Glutamatergic neuron (in vitro differentiated cells): ENCODE measurements around the gene GDAP2. TPM values are rescaled to one million over a fixed set of nuclear protein-coding genes. Genes with fewer than 3 reads are reported as not detected.
A peak's percentile ranks its signal among the peaks of the same experiment; 100 is the strongest.

ENCODE experiments used
- DNase-seq: peaks from one replicate; pipeline ENCODE4 v3.0.0; 2022
- H3K27ac Mint-ChIP-seq: one replicate; pipeline ENCODE4 v1.8.0; 2020; ENCODE audit warnings: mild to moderate bottlenecking, mixed read lengths, inconsistent platforms; ENCODE audit not compliant: unreplicated experiment
- H3K27me3 Mint-ChIP-seq: one replicate; pipeline ENCODE4 v1.8.0; 2020; ENCODE audit warnings: mild to moderate bottlenecking, moderate library complexity, mixed read lengths, inconsistent platforms; ENCODE audit not compliant: unreplicated experiment
- H3K36me3 Mint-ChIP-seq: one replicate; pipeline ENCODE4 v1.8.0; 2020; ENCODE audit warnings: mild to moderate bottlenecking, mixed read lengths, inconsistent platforms; ENCODE audit not compliant: unreplicated experiment
- H3K4me1 Mint-ChIP-seq: one replicate; pipeline ENCODE4 v1.8.0; 2020; ENCODE audit warnings: mild to moderate bottlenecking, low read depth, mixed read lengths, inconsistent platforms; ENCODE audit not compliant: unreplicated experiment
- H3K4me3 Mint-ChIP-seq: one replicate; pipeline ENCODE4 v1.8.0; 2020; ENCODE audit warnings: mild to moderate bottlenecking, mixed read lengths, inconsistent platforms; ENCODE audit not compliant: unreplicated experiment
- H3K9me3 Mint-ChIP-seq: one replicate; pipeline ENCODE4 v1.8.0; 2020; ENCODE audit warnings: mild to moderate bottlenecking, moderate library complexity, mixed read lengths, inconsistent platforms; ENCODE audit not compliant: unreplicated experiment
- CTCF ChIP-seq: fragments of 200-600 bp; sonication (generic); IDR thresholded peaks from one replicate; pipeline ENCODE4 v1.5.0; 2021; ENCODE audit not compliant: partially characterized antibody, unreplicated experiment
- total RNA-seq: library from RNA; stranded (reverse); fragmentation: NEBNext Ultra II Directional; extraction: Animal tissue kit (Norgen Biotek cat#: 25700); gene quantifications from one replicate; pipeline ENCODE4 v1.2.1, GENCODE V29; 2021; ENCODE audit not compliant: unreplicated experiment

Gene GDAP2
- total RNA-seq, 1 donor from 2014 or later, result 34.0 TPM

DNA sequence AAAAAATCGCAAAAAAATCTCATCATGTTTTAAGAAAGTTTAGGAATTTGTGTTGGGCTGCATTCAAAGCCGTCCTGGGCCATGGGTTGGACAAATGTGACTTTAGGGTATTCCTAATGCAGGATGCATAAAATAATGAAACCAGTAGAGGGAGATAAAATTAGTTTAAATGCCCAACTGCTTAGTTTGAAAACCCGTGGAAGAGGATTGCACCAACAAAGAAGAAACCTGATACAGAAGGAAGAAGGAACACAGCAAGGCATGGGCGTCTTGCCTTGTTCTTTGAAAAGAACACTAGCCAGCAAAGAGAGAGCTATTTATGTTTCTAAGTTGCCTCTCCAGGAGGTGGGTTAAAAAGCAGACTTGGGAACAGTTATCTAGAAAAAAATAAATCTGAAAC lies 38.1 kb upstream of the GDAP2 start:
- no peaks in the 10 kb centered on the region for H3K4me1 Mint-ChIP-seq
- H3K9me3 Mint-ChIP-seq, result no peaks in the 10 kb centered on the region
- H3K4me3 Mint-ChIP-seq, result no peak overlapping the region
- H3K27ac Mint-ChIP-seq, result no peak overlapping the region
- TF ChIP-seq CTCF, result peak; percentile 24
- no peaks in the 10 kb centered on the region for H3K27me3 Mint-ChIP-seq
- DNase-seq, result no peak
- H3K36me3 Mint-ChIP-seq, result no peaks in the 10 kb centered on the region

GRCh38 chr1:117964290-117965038 lies 35.0 kb upstream of the GDAP2 start:
- no peaks in the 10 kb centered on the region for H3K36me3 Mint-ChIP-seq
- H3K27ac Mint-ChIP-seq, result no peak overlapping the region
- no peaks in the 10 kb centered on the region for H3K4me1 Mint-ChIP-seq
- H3K4me3 Mint-ChIP-seq, result no peak overlapping the region
- TF ChIP-seq CTCF, result no peak
- no peaks in the 10 kb centered on the region for H3K27me3 Mint-ChIP-seq
- H3K9me3 Mint-ChIP-seq, result no peaks in the 10 kb centered on the region
- no peak for DNase-seq

DNA sequence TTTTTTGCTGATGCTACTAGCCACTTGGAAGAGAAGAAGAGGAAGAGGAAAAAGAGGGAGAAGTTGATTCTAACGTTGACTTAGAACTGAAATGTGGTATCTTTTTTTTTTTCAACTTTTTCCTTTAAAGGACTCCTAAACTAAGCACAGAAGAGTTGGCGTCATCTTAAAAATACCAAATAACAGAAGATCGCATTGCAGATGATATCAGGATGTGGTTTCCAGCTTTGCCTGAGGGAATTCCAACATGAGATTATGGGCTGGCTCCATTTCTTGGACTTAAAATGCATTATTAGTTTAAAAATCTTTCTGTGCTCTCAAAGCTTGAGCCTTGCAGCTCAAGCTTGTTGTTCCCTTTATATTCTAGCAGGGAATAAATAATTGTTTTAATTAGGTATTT lies 29.9 kb upstream of the GDAP2 start:
- Mint-ChIP-seq H3K27ac (no peak overlapping the region), H3K27me3 (no peaks in the 10 kb centered on the region), H3K4me1 (no peaks in the 10 kb centered on the region), H3K36me3 (no peaks in the 10 kb centered on the region), H3K9me3 (no peaks in the 10 kb centered on the region), H3K4me3 (no peak overlapping the region)
- no peak for DNase-seq
- no peak for TF ChIP-seq CTCF

DNA sequence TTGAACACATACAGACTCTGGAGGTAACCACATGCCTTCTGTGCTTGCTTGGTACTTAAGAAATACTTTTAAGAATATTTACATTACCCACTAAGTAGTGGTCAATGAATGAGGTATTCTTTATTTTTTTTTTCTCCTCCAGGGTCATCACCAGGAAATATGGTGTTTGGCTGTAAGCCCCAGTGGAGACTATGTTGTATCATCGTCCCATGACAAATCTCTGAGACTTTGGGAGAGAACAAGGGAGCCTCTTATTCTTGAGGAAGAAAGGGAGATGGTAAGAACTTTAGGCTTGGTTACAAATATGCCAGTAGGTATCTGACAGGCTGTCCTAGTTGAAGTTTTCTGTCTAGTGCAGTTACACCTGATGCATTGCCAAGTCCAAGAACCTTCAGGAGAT lies 23.0 kb upstream of the GDAP2 start:
- Mint-ChIP-seq H3K36me3 (no peaks in the 10 kb centered on the region), H3K4me1 (no peaks in the 10 kb centered on the region), H3K27me3 (no peaks in the 10 kb centered on the region), H3K4me3 (no peak overlapping the region), H3K27ac (no peak overlapping the region), H3K9me3 (no peaks in the 10 kb centered on the region)
- TF ChIP-seq CTCF, result no peak
- no peak for DNase-seq

DNA sequence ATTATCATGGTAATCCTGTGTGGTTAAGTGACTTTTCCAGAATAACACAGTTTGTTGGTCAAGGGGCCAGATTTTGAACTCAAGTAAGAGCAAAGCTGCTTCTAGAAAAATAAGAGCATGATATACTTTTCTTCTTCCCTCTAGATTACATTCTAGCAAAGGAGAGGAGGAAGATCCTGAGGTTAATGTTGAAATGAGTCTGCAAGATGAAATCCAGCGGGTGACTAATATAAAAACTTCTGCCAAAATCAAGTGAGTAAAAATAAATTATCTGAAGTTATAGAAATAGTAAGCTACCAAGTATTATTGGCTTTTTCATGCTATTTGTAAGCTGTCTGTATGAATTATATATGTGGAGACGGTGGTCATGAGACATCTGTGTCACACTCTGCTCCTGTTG lies 12.9 kb upstream of the GDAP2 start:
- Mint-ChIP-seq H3K4me3 (no peak overlapping the region), H3K27me3 (no peaks in the 10 kb centered on the region), H3K27ac (no peak overlapping the region), H3K4me1 (no peaks in the 10 kb centered on the region), H3K36me3 (no peaks in the 10 kb centered on the region), H3K9me3 (no peaks in the 10 kb centered on the region)
- no peak for TF ChIP-seq CTCF
- no peak for DNase-seq
